Osteocyte (in vitro differentiated cells): ENCODE data around the gene GLRX5. TPM values are rescaled to one million over a fixed set of nuclear protein-coding genes. Genes with fewer than 3 reads are reported as not detected.

Experiments
- DNase-seq: peaks from one replicate; pipeline ENCODE4 v3.0.0; 2021; ENCODE audit warnings: mixed read lengths; ENCODE audit not compliant: unreplicated experiment; ENCODE audit errors: extremely low spot score
- H3K27ac Mint-ChIP-seq: one replicate; pipeline ENCODE4 v1.8.0; 2021; ENCODE audit warnings: mild to moderate bottlenecking, mixed read lengths; ENCODE audit not compliant: unreplicated experiment
- H3K27me3 Mint-ChIP-seq: one replicate; pipeline ENCODE4 v1.8.0; 2021; ENCODE audit warnings: mixed read lengths; ENCODE audit not compliant: unreplicated experiment
- H3K36me3 Mint-ChIP-seq: one replicate; pipeline ENCODE4 v1.8.0; 2021; ENCODE audit warnings: mixed read lengths; ENCODE audit not compliant: unreplicated experiment
- H3K4me1 Mint-ChIP-seq: one replicate; pipeline ENCODE4 v1.8.0; 2021; ENCODE audit warnings: mixed read lengths; ENCODE audit not compliant: unreplicated experiment
- H3K4me3 Mint-ChIP-seq: one replicate; pipeline ENCODE4 v1.8.0; 2021; ENCODE audit warnings: mild to moderate bottlenecking, moderate library complexity, mixed read lengths; ENCODE audit not compliant: unreplicated experiment
- H3K9me3 Mint-ChIP-seq: one replicate; pipeline ENCODE4 v1.8.0; 2021; ENCODE audit warnings: mixed read lengths; ENCODE audit not compliant: unreplicated experiment
- total RNA-seq: library from RNA; stranded (reverse); gene quantifications from 2 replicates; pipeline ENCODE4 v1.2.1, GENCODE V29; 2021
- TF ChIP-seq, protein P1 (sequence below): fragments of 200-600 bp; sonication (generic); IDR thresholded peaks from 2 replicates; pipeline ENCODE4 v1.5.0; 2021; ENCODE audit warnings: antibody characterized with exemption, mild to moderate bottlenecking, moderate library complexity

Gene GLRX5
- total RNA-seq, 1 donor from 2014 or later, result 55.1 TPM

- Mint-ChIP-seq H3K9me3 (no peaks in the 10 kb centered on the region), H3K27me3 (peaks cover 6% of the 10 kb centered on the region), H3K4me3 (no peak overlapping the region), H3K4me1 (peaks cover 2% of the 10 kb centered on the region), H3K36me3 (no peaks in the 10 kb centered on the region), H3K27ac (no peak overlapping the region)
- no peak for DNase-seq
- TF ChIP-seq, protein P1, sequence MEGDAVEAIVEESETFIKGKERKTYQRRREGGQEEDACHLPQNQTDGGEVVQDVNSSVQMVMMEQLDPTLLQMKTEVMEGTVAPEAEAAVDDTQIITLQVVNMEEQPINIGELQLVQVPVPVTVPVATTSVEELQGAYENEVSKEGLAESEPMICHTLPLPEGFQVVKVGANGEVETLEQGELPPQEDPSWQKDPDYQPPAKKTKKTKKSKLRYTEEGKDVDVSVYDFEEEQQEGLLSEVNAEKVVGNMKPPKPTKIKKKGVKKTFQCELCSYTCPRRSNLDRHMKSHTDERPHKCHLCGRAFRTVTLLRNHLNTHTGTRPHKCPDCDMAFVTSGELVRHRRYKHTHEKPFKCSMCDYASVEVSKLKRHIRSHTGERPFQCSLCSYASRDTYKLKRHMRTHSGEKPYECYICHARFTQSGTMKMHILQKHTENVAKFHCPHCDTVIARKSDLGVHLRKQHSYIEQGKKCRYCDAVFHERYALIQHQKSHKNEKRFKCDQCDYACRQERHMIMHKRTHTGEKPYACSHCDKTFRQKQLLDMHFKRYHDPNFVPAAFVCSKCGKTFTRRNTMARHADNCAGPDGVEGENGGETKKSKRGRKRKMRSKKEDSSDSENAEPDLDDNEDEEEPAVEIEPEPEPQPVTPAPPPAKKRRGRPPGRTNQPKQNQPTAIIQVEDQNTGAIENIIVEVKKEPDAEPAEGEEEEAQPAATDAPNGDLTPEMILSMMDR, result no peak
These were observed 22.4 kb downstream of the GLRX5 start for GRCh38 chr14:95557291-95557690.

GRCh38 chr14:95557832-95558231 lies 23.0 kb downstream of the GLRX5 start:
- H3K36me3 Mint-ChIP-seq, result no peaks in the 10 kb centered on the region

DNA sequence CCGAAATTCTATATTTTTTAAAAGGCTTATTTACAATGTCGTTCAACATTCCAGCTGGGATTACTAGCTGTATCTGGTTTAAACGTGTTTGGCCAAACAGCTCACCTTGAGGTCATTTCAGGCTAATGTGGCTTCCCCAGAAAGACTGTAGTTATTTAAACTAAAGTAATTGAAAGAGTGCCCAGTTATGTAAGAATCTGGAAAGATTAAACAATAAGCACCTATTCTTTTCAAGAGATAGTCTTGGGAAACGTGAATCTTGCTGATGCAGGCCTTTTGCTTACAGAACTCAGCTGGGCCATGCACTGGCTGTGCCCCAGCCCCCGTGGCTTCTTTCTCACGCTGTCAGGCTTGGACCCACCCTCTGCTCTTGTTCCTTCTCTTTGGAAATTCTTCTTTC lies 24.4 kb downstream of the GLRX5 start:
- TF ChIP-seq, protein P1, result no peak
- DNase-seq, result no peak
- Mint-ChIP-seq H3K4me1 (peaks cover 7% of the 10 kb centered on the region), H3K36me3 (no peaks in the 10 kb centered on the region), H3K9me3 (no peaks in the 10 kb centered on the region), H3K27me3 (peaks cover 7% of the 10 kb centered on the region), H3K4me3 (no peak overlapping the region), H3K27ac (no peak overlapping the region)

More at GRCh38 chr14:95557832-95558231, 23.0 kb downstream of the GLRX5 start:
- Mint-ChIP-seq H3K27me3 (peaks cover 7% of the 10 kb centered on the region), H3K4me3 (no peak overlapping the region), H3K27ac (no peak overlapping the region), H3K9me3 (no peaks in the 10 kb centered on the region), H3K4me1 (peaks cover 2% of the 10 kb centered on the region)
- DNase-seq, result no peak
- TF ChIP-seq, protein P1, result no peak

GRCh38 chr14:95561001-95561412 lies 26.2 kb downstream of the GLRX5 start:
- no peaks in the 10 kb centered on the region for H3K9me3 Mint-ChIP-seq
- TF ChIP-seq, protein P1, result peak; percentile 95
- H3K4me1 Mint-ChIP-seq, result peaks cover 7% of the 10 kb centered on the region
- no peak overlapping the region for H3K27ac Mint-ChIP-seq
- H3K27me3 Mint-ChIP-seq, result peaks cover 9% of the 10 kb centered on the region
- H3K36me3 Mint-ChIP-seq, result no peaks in the 10 kb centered on the region
- H3K4me3 Mint-ChIP-seq, result no peak overlapping the region
- DNase-seq, result peak; percentile 94

GRCh38 chr14:95562892-95563685 lies 28.2 kb downstream of the GLRX5 start:
- H3K36me3 Mint-ChIP-seq, result no peaks in the 10 kb centered on the region
- peaks cover 7% of the 10 kb centered on the region for H3K4me1 Mint-ChIP-seq
- no peak for DNase-seq
- peaks cover 20% of the 10 kb centered on the region for H3K27me3 Mint-ChIP-seq
- peak overlapping the region; percentile 52 for H3K27ac Mint-ChIP-seq
- TF ChIP-seq, protein P1, result no peak
- H3K9me3 Mint-ChIP-seq, result no peaks in the 10 kb centered on the region
- no peak overlapping the region for H3K4me3 Mint-ChIP-seq
